GM19351 (cell line): Measurements from ENCODE around the gene PLEKHH1.

Source experiments
- ATAC-seq: cut with Tn5 transposase; IDR thresholded peaks from one replicate; pipeline ENCODE4 v1.9.1; 2021; ENCODE audit warnings: mild to moderate bottlenecking, moderate library complexity; ENCODE audit not compliant: unreplicated experiment

PLEKHH1 gene

GRCh38 chr14:67562025-67562775, 29.1 kb downstream of the PLEKHH1 start:
- no peak for ATAC-seq

GRCh38 chr14:67562776-67563150, 29.7 kb downstream of the PLEKHH1 start:
- no peak for ATAC-seq

DNA sequence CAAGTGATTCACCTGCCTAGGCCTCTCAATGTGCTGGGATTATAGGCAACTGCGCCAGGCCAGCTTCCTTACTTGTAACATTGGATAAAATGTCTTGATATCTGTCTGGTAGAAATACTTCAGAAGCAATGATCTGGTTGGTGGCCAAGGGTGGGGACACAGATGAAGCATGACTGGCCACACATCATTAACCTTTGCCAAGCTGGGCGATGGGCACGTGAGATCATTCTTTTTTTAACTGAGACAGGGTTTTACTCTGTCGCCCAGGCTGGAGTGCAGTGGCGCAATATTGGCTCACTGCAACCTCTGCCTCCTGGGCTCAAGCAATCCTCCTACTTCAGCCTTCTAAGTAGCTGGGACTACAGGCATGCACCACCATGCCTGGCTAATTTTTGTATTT, 31.1 kb downstream of the PLEKHH1 start:
- ATAC-seq, result no peak

GRCh38 chr14:67566908-67567307, 33.8 kb downstream of the PLEKHH1 start:
- no peak for ATAC-seq

DNA sequence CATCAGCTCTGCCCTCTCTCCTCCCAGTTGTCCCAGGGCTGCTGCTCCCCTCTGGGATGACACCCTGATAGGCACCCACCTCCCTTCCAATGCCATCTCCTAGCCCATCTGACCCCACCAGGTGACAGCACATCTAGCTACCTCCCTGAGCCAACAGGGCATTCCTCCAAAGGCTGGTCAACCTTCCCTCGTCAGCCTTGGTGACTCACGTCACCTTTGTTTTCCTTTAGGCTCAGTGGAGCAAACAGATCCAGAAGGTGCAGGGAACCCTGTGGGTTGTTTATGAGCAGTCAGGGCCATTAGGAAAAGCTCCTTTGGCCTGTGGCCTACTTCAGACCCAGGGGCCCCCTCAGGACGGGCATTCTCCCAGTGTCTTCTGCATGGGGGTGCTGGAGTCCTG, 34.6 kb downstream of the PLEKHH1 start:
- no peak for ATAC-seq

- no peak for ATAC-seq
These were observed 36.0 kb downstream of the PLEKHH1 start for GRCh38 chr14:67569011-67569650.

DNA sequence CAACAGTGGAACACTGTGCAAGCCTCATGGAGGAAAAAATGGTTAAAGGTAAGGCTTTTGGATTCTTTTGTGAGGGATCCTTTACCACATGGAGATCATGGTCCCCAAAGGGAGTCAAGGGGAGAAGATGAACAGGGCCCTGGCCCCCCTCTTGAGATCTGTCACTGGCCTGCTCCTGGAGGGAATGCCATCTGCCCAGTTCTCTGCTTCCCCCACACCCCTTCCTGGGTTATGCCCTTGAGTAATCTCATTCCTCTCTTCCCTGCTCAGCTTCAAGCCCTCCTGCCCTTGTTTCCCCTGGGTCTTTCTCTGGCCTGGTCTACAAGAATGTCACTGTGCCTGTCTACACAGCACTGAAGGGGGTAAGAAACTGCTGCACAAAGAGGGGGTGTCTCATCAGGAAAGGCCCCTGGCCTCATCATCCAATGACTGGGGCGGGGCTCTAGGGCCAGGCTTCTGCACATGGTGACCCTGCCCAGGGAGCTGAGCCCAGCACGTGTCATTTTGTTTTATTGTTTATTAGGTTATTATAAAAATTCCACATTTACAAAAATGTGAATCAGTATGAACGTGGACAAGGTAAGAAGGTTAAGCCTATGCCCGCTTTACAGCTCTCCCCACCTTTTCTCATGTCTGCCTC, 36.7 kb downstream of the PLEKHH1 start:
- no peak for ATAC-seq

DNA sequence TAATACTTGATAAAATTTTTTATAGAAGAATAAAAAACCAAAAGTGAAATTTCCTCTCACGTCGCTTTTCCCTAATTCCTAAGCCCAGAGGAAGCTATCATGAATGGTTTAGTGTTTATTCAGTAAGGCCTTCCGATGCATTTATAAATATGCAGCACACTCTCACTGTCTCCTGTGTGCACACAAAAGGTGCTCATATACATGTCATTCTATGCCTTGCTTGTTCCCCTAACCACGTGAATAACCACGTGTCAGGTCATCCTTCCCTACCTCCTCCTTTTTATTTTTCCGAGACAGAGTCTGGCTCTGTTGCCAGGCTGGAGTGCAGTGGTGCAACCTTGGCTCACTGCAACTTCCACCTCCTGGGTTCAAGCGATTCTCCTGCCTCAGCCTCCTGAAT, 37.4 kb downstream of the PLEKHH1 start:
- ATAC-seq, result no peak

- peak; percentile 82 for ATAC-seq
These were observed 38.3 kb downstream of the PLEKHH1 start for GRCh38 chr14:67571275-67571990.

GRCh38 chr14:67571991-67572323, 38.9 kb downstream of the PLEKHH1 start:
- ATAC-seq, result no peak

DNA sequence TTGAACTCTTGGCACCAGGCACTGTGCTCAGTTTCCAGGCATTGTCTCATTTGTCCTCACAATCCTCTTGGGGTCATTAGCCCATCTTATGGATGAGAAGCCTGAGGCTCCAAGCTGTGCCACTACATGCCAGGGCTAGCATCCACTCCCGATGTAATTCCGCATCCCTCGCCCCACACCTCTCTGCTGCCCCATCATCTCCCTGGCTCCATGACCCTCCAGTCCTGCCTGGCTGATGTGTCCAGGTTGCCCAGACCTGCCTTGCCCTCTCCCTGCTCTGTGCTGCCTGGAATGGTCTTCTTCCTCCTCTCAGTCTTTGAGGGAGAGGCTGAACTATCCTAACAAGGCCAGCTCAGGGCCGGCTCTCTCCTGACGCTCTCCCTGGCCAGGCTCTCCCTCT, 39.5 kb downstream of the PLEKHH1 start:
- ATAC-seq, result no peak

DNA sequence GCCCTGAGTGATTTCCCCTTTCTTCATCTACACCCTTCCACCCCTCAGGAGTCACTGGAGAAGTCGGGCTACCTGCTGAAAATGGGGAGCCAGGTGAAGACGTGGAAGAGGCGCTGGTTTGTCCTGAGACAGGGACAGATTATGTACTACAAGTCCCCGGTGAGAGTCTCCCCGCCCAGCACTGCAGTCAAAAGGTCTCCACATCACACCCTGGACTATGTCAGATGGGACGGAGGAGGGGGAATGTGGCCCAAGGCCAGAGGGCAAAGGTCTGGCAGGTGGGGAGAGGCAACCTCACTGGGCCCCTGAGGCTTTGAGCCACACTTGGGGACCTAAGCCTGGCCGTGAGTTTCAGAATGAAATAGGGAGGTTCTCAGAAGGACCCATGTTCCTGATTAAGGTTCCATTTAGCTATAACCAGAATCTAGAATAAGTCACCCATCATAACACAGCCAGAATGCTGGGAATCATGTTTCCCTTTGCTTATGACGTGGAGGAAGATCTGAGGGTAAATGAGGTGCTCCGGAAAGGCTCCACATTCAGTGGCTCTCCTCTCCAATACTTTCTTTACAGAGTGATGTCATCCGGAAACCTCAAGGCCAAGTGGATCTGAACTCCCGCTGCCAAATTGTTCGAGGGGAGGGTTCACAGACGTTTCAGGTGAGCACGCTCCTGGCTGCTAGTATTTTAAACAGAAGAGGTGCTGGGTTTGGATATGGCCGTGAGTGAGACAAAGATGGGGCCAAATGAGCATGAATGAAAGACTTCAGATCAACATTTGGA, 40.3 kb downstream of the PLEKHH1 start:
- ATAC-seq, result no peak

DNA sequence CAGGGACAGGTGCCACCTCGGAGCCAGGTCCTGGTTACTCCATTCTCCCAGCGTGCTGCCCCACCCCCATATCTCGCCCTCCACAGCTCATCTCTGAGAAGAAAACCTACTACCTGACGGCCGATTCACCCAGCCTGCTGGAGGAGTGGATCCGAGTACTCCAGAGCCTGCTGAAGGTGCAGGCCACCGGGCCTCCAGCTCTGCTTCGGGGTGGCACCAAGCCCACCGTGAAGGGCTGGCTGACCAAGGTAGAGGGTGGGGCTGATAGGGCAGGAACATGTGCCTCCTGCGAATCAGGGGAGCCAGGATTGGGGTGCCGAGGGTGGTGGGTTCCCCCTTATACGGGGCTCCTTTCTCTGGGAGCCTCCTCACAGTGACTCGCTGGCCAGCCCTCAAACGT, 41.1 kb downstream of the PLEKHH1 start:
- no peak for ATAC-seq

- ATAC-seq, result no peak
These were observed 41.7 kb downstream of the PLEKHH1 start for GRCh38 chr14:67574806-67575205.

DNA sequence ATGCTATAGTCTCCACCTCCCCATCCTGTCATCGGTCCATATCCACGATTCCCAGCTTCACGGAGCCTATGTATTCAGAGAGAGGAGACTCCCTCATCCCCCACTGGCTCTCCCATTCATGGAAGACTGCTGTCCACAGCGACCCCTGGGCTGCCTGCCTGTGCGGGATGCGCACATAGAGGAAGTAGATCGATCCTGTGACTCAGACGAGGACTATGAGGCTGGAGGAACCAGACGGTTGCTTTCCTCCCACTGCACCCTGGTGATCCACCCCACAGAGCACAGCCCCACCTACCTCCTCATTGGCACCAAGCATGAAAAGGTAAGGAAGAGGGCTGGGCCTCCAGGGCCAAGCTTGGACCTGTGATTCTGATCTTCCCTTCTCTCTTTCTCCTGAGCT, 42.6 kb downstream of the PLEKHH1 start:
- no peak for ATAC-seq

DNA sequence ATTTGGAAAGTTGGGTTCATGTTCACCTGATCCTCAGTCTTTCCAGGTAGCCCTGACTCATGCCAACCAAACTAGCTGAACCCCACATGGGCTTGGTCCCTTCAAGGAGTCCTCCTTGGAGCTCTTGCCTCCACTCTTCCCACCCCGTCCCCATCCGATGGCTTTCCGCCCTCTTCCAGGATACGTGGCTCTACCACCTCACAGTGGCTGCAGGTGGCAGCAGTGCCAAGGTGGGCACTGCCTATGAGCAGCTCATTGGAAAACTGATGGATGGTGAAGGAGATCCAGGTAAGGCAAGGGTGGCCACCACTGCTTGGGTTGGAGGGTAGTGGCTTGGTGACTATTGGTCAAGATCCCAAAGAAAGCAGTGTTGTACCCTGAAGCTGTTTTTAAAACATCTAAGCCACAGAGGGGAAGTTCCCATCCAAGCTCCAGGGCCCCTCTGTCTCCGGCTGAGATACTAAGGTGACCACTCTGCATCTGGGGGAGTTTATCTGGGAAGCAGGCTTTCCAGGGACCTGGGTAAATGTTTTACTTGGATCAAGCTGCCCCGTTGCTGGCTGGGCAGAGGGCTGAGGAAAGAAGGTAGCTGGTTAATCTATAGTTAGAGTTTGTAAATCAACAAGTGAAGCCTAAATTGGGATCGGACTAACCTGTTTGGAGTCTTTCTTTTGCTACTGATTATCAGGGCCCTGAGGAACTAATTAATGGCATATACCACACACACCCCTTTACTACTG, 43.3 kb downstream of the PLEKHH1 start:
- no peak for ATAC-seq

DNA sequence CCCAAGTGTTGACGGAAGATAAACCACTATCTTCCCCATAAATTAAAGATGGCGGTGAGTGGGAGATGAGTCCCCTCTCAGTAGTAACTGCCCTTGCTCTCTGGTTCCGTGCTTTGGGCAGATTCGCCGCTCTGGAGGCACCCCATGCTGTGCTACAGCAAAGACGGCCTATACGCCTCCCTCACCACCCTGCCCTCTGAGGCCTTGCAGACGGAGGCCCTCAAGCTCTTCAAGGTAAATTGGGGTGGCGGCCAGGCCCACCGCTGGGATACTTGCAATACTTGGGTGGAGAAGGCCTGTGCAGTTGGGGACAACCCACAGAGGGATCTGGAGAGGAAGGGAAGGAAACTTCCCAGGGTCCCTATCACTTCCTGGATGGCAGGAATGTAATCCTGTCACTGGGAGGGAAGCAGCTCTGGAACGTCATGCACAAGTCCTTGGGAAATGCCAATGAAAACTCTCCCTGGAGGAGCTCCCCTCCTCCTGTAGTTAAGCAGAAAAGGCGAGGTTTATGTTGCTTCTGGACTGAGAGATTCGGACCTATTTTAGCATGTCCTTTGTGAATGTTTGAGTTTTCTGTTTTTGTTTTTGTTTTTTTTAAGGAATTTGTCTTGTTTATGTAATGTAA, 44.2 kb downstream of the PLEKHH1 start:
- ATAC-seq, result no peak

DNA sequence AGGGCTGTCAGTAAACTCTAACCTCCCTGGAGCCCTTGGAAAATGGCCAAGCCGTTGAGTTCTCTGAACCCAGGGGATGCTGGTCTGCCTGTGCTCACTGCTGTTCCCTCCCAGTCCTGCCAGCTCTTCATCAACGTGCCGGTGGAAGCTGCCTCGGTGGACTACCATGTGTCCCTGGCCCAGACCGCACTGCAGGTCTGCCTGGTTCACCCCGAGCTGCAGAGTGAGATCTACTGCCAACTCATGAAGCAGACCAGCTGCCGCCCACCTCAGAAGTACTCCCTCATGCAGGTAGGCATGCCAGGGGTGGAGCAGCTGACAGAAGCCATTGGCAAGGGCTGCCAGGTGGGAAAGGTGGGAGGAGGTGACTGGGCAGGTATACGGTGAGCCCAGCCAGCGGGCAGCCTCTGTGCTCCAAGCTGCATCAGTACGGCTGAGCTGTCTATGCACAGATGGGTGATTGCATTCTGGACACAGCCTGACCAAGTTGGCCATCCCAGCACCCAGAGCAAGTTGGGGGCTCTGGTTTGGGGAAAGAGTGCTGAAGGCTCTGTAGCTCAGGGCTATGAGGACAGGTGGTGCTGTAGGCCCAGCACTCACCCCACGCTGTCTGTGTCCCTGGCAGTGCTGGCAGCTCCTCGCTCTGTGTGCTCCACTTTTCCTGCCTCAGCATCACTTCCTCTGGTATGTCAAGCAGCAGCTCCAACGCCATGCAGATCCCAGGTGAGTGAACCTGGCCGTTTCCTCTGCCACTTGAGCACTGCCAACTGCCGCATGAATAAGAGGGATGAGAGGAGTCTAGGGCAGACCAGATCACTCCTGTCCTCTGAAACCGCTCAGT, 45.0 kb downstream of the PLEKHH1 start:
- ATAC-seq, result no peak

GRCh38 chr14:67579040-67579439, 46.0 kb downstream of the PLEKHH1 start:
- no peak for ATAC-seq
